ENCODE measurements around the gene COL8A2. TPM values are rescaled to one million over a fixed set of nuclear protein-coding genes. Genes with fewer than 3 reads are reported as not detected.

Gene COL8A2
- total RNA-seq, 1 donor from 2014 or later = 1.6 TPM

- no peak for FAIRE-seq
These were observed 15.9 kb downstream of the COL8A2 start for GRCh38 chr1:36109041-36109679.

GRCh38 chr1:36108314-36108713 is 16.7 kb downstream of the COL8A2 start:
- peak; percentile 22 for DNase-seq (ENCODE audit: low read depth)
- Histone ChIP-seq H3K36me3 (ENCODE audit: control insufficient read depth, insufficient read depth, low read length) (no peaks in the 10 kb centered on the region), H3K27me3 (ENCODE audit: control insufficient read depth, insufficient read depth, low read length) (no peaks in the 10 kb centered on the region), H3K4me3 (ENCODE audit: low read depth, low read length) (no peak overlapping the region)
- no peak for FAIRE-seq
- TF ChIP-seq CTCF (IDR thresholded peaks at IDR 0.05; ENCODE audit: insufficient read depth, low read length, severe bottlenecking) = no peak

More at GRCh38 chr1:36109041-36109679, 15.9 kb downstream of the COL8A2 start:
- no peak overlapping the region for H3K4me3 ChIP-seq (ENCODE audit: low read depth, low read length)
- no peaks in the 10 kb centered on the region for H3K27me3 ChIP-seq (ENCODE audit: control insufficient read depth, insufficient read depth, low read length)
- peak; percentile 72 for DNase-seq (ENCODE audit: low read depth)
- no peaks in the 10 kb centered on the region for H3K36me3 ChIP-seq (ENCODE audit: control insufficient read depth, insufficient read depth, low read length)
- no peak for TF ChIP-seq CTCF (IDR thresholded peaks at IDR 0.05; ENCODE audit: insufficient read depth, low read length, severe bottlenecking)

- TF ChIP-seq CTCF (IDR thresholded peaks at IDR 0.05; ENCODE audit: insufficient read depth, low read length, severe bottlenecking) = no peak
- no peak for DNase-seq (ENCODE audit: low read depth)
- H3K27me3 ChIP-seq (ENCODE audit: control insufficient read depth, insufficient read depth, low read length) = no peaks in the 10 kb centered on the region
- H3K4me3 ChIP-seq (ENCODE audit: low read depth, low read length) = no peak overlapping the region
- H3K36me3 ChIP-seq (ENCODE audit: control insufficient read depth, insufficient read depth, low read length) = no peaks in the 10 kb centered on the region
- no peak for FAIRE-seq
These were observed 17.6 kb downstream of the COL8A2 start for GRCh38 chr1:36107394-36107793.

- Histone ChIP-seq H3K4me3 (ENCODE audit: low read depth, low read length) (no peak overlapping the region), H3K27me3 (ENCODE audit: control insufficient read depth, insufficient read depth, low read length) (no peaks in the 10 kb centered on the region), H3K36me3 (ENCODE audit: control insufficient read depth, insufficient read depth, low read length) (no peaks in the 10 kb centered on the region)
- DNase-seq (ENCODE audit: low read depth) (no peak), FAIRE-seq (no peak)
- TF ChIP-seq CTCF (IDR thresholded peaks at IDR 0.05; ENCODE audit: insufficient read depth, low read length, severe bottlenecking) = no peak
These were observed 18.8 kb downstream of the COL8A2 start for GRCh38 chr1:36106269-36106668.

GRCh38 chr1:36101546-36101945 is 23.5 kb downstream of the COL8A2 start:
- peak; percentile 66 for FAIRE-seq

More at GRCh38 chr1:36101546-36101945, 23.5 kb downstream of the COL8A2 start:
- no peak overlapping the region for H3K4me3 ChIP-seq (ENCODE audit: low read depth, low read length)
- DNase-seq (ENCODE audit: low read depth) = no peak
- H3K27me3 ChIP-seq (ENCODE audit: control insufficient read depth, insufficient read depth, low read length) = no peaks in the 10 kb centered on the region
- no peak for TF ChIP-seq CTCF (IDR thresholded peaks at IDR 0.05; ENCODE audit: insufficient read depth, low read length, severe bottlenecking)
- H3K36me3 ChIP-seq (ENCODE audit: control insufficient read depth, insufficient read depth, low read length) = no peaks in the 10 kb centered on the region
